ENCODE data around the gene CTXN3.

The CTXN3 gene

DNA sequence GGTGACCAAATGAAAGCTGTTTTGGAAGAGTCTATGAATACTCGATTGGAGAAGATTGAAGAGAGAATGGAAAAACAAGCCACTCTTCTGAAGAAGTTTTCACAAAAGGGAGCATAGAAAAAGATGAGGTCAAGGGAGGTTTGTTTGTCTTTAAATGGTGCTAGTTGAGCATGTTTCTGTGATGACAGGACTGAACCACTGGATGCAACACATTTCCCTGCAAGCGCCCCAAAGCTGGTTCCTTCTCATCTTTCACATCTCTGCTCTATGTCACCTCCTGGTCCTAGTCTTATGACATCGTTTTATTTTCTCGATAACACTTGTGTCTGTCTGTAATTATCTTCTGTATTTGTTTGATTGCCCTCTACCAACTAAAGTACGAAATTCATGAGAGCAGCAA is 50.5 kb downstream of the CTXN3 start:
- DNase-seq (ENCODE audit: low spot score) = no peak

DNA sequence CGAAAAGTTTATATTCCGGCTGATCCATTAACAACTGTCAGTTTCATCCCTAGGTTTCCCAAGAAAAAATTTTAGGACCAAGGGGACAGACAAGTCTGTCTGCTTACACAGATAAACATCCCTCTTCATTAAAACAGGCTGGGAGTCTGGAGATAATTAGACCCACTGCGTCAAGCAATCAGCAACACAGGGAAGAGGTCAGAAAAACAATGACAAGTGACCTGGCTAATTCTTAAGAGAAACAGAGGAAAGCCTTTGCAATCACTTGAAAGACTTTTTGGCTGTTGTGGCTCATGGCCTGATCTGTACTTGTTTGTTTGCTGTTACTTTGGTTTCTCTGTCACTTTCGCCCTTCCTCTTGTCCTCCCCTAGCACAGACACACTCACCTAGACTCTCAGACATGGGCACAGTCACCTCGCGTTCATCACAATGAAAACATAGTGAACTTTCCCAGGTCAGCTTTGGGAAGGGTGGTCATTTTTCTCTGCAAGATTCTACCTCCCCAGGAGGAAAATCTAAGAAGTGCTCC is 51.4 kb downstream of the CTXN3 start:
- DNase-seq (ENCODE audit: low spot score) = no peak

DNA sequence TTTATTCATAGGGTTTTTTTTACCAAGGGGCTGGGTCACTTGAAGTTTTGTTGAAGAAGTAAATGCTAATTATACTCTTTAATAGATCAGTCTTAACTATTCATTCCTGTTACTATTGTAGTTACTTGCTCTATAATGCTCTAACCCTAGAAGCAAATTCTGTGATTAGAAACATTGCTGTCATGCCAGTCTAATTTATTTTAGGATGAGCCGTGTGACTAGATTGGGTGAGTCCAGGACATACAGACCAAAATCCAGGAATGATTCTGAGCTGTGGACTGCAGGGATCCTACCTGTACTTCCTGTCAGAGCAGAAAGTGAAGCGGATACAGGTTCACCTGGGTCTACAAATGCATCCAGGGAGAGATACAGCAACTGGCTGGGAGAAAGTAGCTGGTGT is 53.6 kb downstream of the CTXN3 start:
- DNase-seq (ENCODE audit: low spot score) = no peak

DNA sequence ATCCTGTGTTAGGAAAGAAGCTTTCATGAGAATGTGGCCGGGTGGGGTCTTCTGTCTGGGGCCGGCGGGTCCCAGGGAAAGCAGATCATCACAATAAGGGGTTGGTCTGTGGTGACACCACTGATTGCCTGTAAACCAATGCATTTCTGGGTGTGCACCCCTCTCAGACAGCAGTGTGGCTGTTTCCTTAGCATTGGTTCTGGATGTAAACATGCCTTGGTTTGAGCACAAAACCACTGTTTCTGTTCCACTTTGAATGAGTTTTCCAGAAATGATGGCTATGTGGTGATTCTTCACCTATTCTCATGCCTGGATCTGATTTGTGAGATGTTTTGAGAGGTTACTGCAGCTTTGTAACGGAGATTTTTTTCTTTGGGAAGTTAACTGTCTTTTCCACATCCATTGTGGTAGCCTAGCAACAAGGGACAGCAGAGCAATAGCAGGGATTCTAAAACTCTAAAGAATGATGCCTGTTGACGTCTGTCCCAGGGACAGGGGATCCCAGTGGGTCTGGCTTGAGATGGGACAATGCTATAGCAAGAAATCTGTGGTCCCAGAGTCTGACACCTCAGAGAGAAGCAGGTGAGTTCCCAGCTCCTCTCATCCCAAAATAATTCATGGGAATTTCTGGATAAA is 54.2 kb downstream of the CTXN3 start, which contains the start of gene CCDC192:
Gene CCDC192 (plus strand): TSS at position 466 of the 636 bp plus-strand sequence. CDS start 55 bp downstream, at position 521.
- DNase-seq (ENCODE audit: low spot score) = no peak

DNA sequence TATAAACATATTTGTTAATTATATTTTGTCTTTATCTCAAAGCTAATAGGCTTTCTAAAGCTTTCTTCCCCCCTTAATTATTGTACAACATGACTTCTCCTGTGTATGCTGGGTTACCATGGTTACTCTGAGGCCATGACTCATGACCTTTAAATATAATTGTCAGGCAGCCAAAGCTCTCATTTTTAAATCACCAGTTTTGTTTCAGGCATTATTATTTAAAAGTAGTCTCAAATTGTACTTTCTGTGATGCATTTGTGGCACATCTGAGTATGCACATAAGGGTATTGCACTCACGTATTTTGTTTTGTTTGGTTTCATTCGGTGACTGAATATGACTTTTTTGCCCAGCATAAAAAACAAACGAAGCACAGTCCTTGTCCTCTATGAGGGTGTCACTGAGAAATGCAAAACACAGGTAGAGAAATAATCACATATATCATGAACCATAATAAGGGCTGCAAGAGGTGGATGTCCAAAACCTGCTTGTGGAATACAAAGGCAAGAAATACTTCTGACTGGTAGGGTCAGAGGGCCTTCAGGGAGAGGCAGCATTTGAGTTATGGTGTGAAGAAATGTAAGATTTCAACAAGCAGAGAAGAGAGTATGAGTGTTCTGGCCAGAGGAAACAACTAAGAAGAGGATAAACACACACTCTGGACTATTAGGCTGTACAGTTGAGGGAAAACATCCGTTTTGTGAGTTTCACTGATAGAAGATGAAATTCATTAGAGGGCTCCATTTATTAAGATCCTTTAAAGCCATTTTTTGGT is 56.4 kb downstream of the CTXN3 start:
- no peak for DNase-seq (ENCODE audit: low spot score)

DNA sequence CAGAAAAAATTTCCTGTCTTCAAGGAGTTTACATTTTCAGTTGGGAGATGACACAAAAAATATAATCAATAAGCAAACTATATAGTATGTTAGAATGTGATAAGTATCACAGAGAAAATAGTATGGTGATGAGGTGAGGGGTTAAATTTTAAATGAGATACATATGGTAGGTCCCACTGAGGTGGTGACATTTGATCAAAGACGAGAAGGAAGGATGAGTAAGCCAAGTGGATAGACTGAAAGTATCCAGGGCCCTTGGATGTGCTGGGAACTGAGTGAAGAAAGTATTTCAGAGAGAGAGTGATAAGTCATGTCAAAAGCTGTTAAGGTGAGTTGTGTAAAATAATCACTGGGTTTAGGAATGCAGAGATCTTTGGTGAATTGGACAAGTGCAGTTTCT is 57.8 kb downstream of the CTXN3 start:
- no peak for DNase-seq (ENCODE audit: low spot score)

DNA sequence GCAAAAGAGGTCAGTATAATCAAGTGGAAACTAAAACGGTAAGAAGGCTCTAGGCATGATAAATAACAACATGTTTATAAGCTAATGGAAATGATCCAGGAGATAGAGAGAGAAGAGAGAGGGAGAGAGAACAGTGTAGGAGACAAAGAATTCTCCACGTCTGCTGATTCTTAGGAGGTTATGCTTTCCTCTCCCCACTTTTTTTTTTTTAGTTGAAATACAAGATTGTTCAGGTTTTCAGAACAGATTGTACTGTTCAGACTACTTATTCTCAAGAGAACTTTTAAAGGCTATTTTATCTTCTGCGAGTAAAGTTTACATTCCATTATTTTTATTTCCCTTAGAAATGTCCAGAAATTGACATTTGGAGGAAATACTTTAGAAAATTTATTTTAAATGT is 58.3 kb downstream of the CTXN3 start:
- DNase-seq (ENCODE audit: low spot score) = no peak
